HepG2 (cell line): ENCODE results near the gene MARCO. TPM values are rescaled to one million over a fixed set of nuclear protein-coding genes. Genes with fewer than 3 reads are reported as not detected.

Source experiments
- ATAC-seq: fragments of 200-7000 bp; cut with Tn5 transposase; 3 replicates; pipeline ENCODE4 v1.9.1; 2020; ENCODE audit warnings: mild to moderate bottlenecking, moderate library complexity
- BruUV-seq: library from RNA; stranded (reverse); fragments of 400-500 nt; replicated peaks from 2 replicates; lab custom pipeline; 2021; lab: Mats Ljungman, UMichigan
- CTCF ChIA-PET: fragments of 300-600 bp; formaldehyde crosslinking; extraction: SDS; loops from one replicate; lab custom pipeline; 2021; ENCODE audit warnings: low total read pairs, inconsistent platforms, low intra/inter-chr PET ratio; lab: Yijun Ruan, JAX
- POLR2A ChIA-PET: fragments of 350-600 bp; sonication (Branson Sonifier 250); formaldehyde crosslinking; loops from one replicate; lab custom pipeline; 2020; ENCODE audit warnings: antibody characterized with exemption, inconsistent platforms; lab: Yijun Ruan, JAX
- DNase-seq: peaks from one replicate; pipeline ENCODE4 v3.0.0-alpha.2; 2015; ENCODE audit warnings: low spot score
- FAIRE-seq: peaks from 3 replicates; lab custom pipeline; 2011; peaks lifted over from hg19 to GRCh38; lab: Jason Lieb, UNC
- H2AFZ ChIP-seq: one replicate; pipeline ENCODE4 v1.6.1; 2011; ENCODE audit warnings: low read length, inconsistent platforms
- H3K27ac ChIP-seq: fragments of 300-600 bp; 3 replicates; pipeline ENCODE4 v1.8.0; 2011; ENCODE audit warnings: mixed run types, mild to moderate bottlenecking, mixed read lengths, low read length, inconsistent platforms; ENCODE audit not compliant: insufficient read depth; ENCODE audit errors: extremely low read length
- H3K27me3 ChIP-seq, 2 experiments: fragments of 200-600 bp in 1 of 2; 2 replicates in 1 of 2; 3 replicates in 1 of 2; pipeline versions ENCODE4 v1.6.0 to v1.8.0; 2011; ENCODE audit warnings: low read length in 2 of 2, mild to moderate bottlenecking in 2 of 2, moderate library complexity in 2 of 2, inconsistent platforms in 1 of 2; ENCODE audit not compliant: insufficient read depth in 2 of 2, control insufficient read depth in 1 of 2
- H3K36me3 ChIP-seq, 2 experiments: fragments of 200-600 bp in 1 of 2; replicated peaks in 1 of 2; 2 replicates in 1 of 2; 3 replicates in 1 of 2; pipeline versions ENCODE4 v1.5.1 to v1.8.0; 2011; ENCODE audit warnings: low read length in 2 of 2, inconsistent platforms in 1 of 2; ENCODE audit not compliant: insufficient read depth in 2 of 2, control insufficient read depth in 1 of 2
- H3K4me1 ChIP-seq: 2 replicates; pipeline ENCODE4 v1.5.1; 2012; ENCODE audit warnings: low read length, inconsistent platforms; ENCODE audit not compliant: insufficient read depth
- H3K4me2 ChIP-seq: 2 replicates; pipeline ENCODE4 v1.6.0; 2011; ENCODE audit warnings: low read depth, low read length, inconsistent platforms
- H3K4me3 ChIP-seq, 3 experiments: fragments of 200-600 bp in 1 of 3; sonication (generic), shearing (Covaris generic) in 1 of 3; replicated peaks in 1 of 3; 2 replicates each; pipeline ENCODE4 v1.5.1; 2011 to 2016; ENCODE audit warnings: low read length in 3 of 3, inconsistent platforms in 2 of 3, low read depth in 2 of 3, mild to moderate bottlenecking in 2 of 3, control low read depth in 1 of 3, mixed read lengths in 1 of 3; ENCODE audit not compliant: insufficient read depth in 1 of 3
- H3K79me2 ChIP-seq: one replicate; pipeline ENCODE4 v1.6.1; 2011; ENCODE audit warnings: low read length, inconsistent platforms; ENCODE audit not compliant: insufficient read depth
- H3K9ac ChIP-seq: 2 replicates; pipeline ENCODE4 v1.6.0; 2011; ENCODE audit warnings: mild to moderate bottlenecking, low read depth, low read length, inconsistent platforms; ENCODE audit not compliant: insufficient read depth
- H3K9me3 ChIP-seq: 2 replicates; pipeline ENCODE4 v1.5.1; 2012; ENCODE audit warnings: mild to moderate bottlenecking, low read length
- H4K20me1 ChIP-seq: 2 replicates; pipeline ENCODE4 v1.6.0; 2011; ENCODE audit warnings: inconsistent platforms, mild to moderate bottlenecking, low read length, moderate library complexity; ENCODE audit not compliant: insufficient read depth
- CREB1 ChIP-seq, 2 experiments: fragments of 450-650 bp in 1 of 2; IDR thresholded peaks; 2 replicates each; pipeline ENCODE4 v1.6.1; 2016 to 2017; ENCODE audit warnings: control low read depth in 1 of 2, mild to moderate bottlenecking in 1 of 2, missing compliant biosample characterization in 1 of 2, missing genetic modification characterization in 1 of 2
- MATR3 ChIP-seq: sonication (generic); formaldehyde crosslinking; IDR thresholded peaks from 2 replicates; pipeline ENCODE4 v1.4.0; 2020; ENCODE audit warnings: missing genetic modification reagents
- MBNL3 ChIP-seq: fragments of 250-450 bp; sonication (Bioruptor Pico); conservative IDR thresholded peaks from 2 replicates; pipeline ENCODE4 v1.8.0; 2022; ENCODE audit warnings: mild to moderate bottlenecking, inconsistent platforms
- MTA3 ChIP-seq: sonication (generic); formaldehyde crosslinking; IDR thresholded peaks from 2 replicates; pipeline ENCODE4 v1.4.0; 2020; ENCODE audit warnings: missing genetic modification reagents
- SP140L ChIP-seq: sonication (generic); formaldehyde crosslinking; IDR thresholded peaks from 2 replicates; pipeline ENCODE4 v1.4.0; 2020; ENCODE audit warnings: missing genetic modification reagents, borderline replicate concordance
- SPEN ChIP-seq: sonication (generic); formaldehyde crosslinking; IDR thresholded peaks from 2 replicates; pipeline ENCODE4 v1.5.1; 2020; ENCODE audit warnings: low read depth, mild to moderate bottlenecking, missing genetic modification reagents
- SRSF1 ChIP-seq: fragments of 200-400 bp; formaldehyde crosslinking; optimal IDR thresholded peaks from 2 replicates; pipeline ENCODE3; 2017; ENCODE audit warnings: mild to moderate bottlenecking, low read depth, low read length, moderate library complexity
- THAP11 ChIP-seq: IDR thresholded peaks from 2 replicates; pipeline ENCODE4 v1.6.1; 2016; ENCODE audit warnings: missing biosample characterization, missing genetic modification reagents
- ZNF274 ChIP-seq: sonication (generic); formaldehyde crosslinking; IDR thresholded peaks from 2 replicates; pipeline ENCODE4 v1.5.1; 2020; ENCODE audit warnings: mild to moderate bottlenecking, missing genetic modification reagents
- ZNF3 ChIP-seq: IDR thresholded peaks from 2 replicates; pipeline ENCODE4 v1.7.0; 2017; ENCODE audit warnings: inconsistent platforms
- ZNF430 ChIP-seq: sonication (generic); formaldehyde crosslinking; IDR thresholded peaks from 2 replicates; pipeline ENCODE4 v1.9.0; 2021; ENCODE audit warnings: mild to moderate bottlenecking, missing genetic modification reagents
- ZNF530 ChIP-seq: sonication (generic); formaldehyde crosslinking; IDR thresholded peaks from 2 replicates; pipeline ENCODE4 v1.5.0; 2020; ENCODE audit warnings: low read depth, mild to moderate bottlenecking, missing genetic modification reagents
- ZNF788 ChIP-seq: sonication (generic); formaldehyde crosslinking; IDR thresholded peaks from 2 replicates; pipeline ENCODE4 v1.5.0; 2020; ENCODE audit warnings: mild to moderate bottlenecking, missing genetic modification reagents, borderline replicate concordance
- ZSCAN22 ChIP-seq: sonication (generic); formaldehyde crosslinking; IDR thresholded peaks from 2 replicates; pipeline ENCODE4 v1.4.0; 2020; ENCODE audit warnings: mild to moderate bottlenecking, missing genetic modification reagents
- WGBS: methylation state at CpG from one replicate; pipeline ENCODE4 v1.1.6; 2017; ENCODE audit warnings: low lambda C conversion rate; 5-methylcytosine and 5-hydroxymethylcytosine counted together
- in situ Hi-C: cut with HindIII; loops from 2 replicates; pipeline ENCODE4 v1.10.0; 2017; ENCODE audit warnings: low pct_unique_long_range_greater_than_20kb; ENCODE audit not compliant: extremely low pct_ligation_motif_present
- intact Hi-C: fragments of 100-400 bp; cut with micrococcal nuclease; formaldehyde crosslinking; loops from one replicate; pipeline ENCODE4 v1.10.0; 2022; ENCODE audit not compliant: unreplicated experiment
- polyA plus RNA-seq, 8 experiments: library from polyadenylated mRNA; depleted of rRNA in 3 of 8; stranded (reverse) in 7 of 8; unstranded in 1 of 8; fragments of >200 nt; fragmentation: Illumina TruSeq in 4 of 8; extraction: Trizol in 4 of 8; gene quantifications; 2 replicates each; pipeline versions ENCODE4 v1.2.1 to v1.2.3, GENCODE V29; 2011 to 2016; ENCODE audit warnings: low read depth in 4 of 8, missing spikeins in 1 of 8, mixed read lengths in 1 of 8; ENCODE audit not compliant: insufficient read depth in 1 of 8
- total RNA-seq, 5 experiments: library from RNA; depleted of rRNA; stranded (reverse); fragments of >200 nt; fragmentation: Illumina TruSeq; extraction: Trizol; gene quantifications; 2 replicates each; pipeline ENCODE4 v1.2.3, GENCODE V29; 2016; ENCODE audit warnings: low read depth in 1 of 5
- TF ChIP-seq, protein P1 (sequence below): sonication (generic); formaldehyde crosslinking; IDR thresholded peaks from 2 replicates; pipeline ENCODE4 v1.8.0; 2023; ENCODE audit warnings: mild to moderate bottlenecking, missing genetic modification reagents
- TF ChIP-seq, protein P2 (sequence below): sonication (generic); formaldehyde crosslinking; IDR thresholded peaks from 2 replicates; pipeline ENCODE4 v1.5.0; 2020; ENCODE audit warnings: mild to moderate bottlenecking, low read depth, missing genetic modification reagents, borderline replicate concordance
- TF ChIP-seq, protein P3 (sequence below): sonication (generic); formaldehyde crosslinking; IDR thresholded peaks from 2 replicates; pipeline ENCODE4 v1.9.0; 2022; ENCODE audit warnings: missing genetic modification reagents, mild to moderate bottlenecking, borderline replicate concordance
- TF ChIP-seq, protein P4 (sequence below): sonication (generic); formaldehyde crosslinking; IDR thresholded peaks from 2 replicates; pipeline ENCODE4 v1.5.0; 2020; ENCODE audit warnings: missing genetic modification reagents

The MARCO gene
- total and polyA plus RNA-seq, 2 of the 13 experiments (the other 11 are each of a cell fraction or from before 2014, with no cell fraction given): not detected

DNA sequence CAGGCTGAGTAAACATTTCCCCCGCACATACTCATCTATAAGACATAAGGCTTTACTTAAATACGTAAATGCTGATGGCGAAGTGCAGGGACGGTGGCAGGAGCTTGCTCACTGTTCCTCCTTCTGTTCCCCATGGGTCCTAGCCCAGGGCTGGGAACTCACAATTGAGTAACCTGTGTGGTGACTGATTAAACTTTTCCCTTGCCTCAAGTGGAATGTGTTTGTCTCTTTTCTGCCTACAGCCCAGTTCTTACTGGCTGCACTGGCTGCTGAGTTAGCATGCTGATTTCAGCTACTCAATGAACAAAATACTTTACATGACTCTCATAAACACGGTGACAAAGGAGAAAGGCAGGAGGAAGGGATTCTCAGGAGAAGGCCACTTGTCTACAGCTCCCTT is 87.3 kb downstream of the MARCO start:
- H2AFZ ChIP-seq: no peak overlapping the region
- H3K4me2 ChIP-seq: no peak overlapping the region
- no peak overlapping the region for H3K27ac ChIP-seq
- ATAC-seq: no peak
- H3K27me3 ChIP-seq: peaks cover 0 to 4% of the 10 kb centered on the region in 2 experiments; a peak in 1 of 5 replicates
- intact Hi-C loops: loop anchor here (2.0 to 5.0 kb wide), 3 partner anchors 146 to 283 kb away; no protein-coding TSS in a partner anchor
- in situ Hi-C loops: no loop called here
- whole genome bisulfite sequencing: 33% methylated on average over 5 of the region's 5 CpGs
- no peak for DNase-seq
- no peak for FAIRE-seq
- no peaks in the 10 kb centered on the region for H3K79me2 ChIP-seq
- ChIA-PET POLR2A (no interaction called here), CTCF (interaction anchor here (0.7 to 1.3 kb wide), 2 partner anchors 236 to 282 kb away, joined by 3 read pairs; no protein-coding TSS in a partner anchor)
- TF ChIP-seq, protein P1, sequence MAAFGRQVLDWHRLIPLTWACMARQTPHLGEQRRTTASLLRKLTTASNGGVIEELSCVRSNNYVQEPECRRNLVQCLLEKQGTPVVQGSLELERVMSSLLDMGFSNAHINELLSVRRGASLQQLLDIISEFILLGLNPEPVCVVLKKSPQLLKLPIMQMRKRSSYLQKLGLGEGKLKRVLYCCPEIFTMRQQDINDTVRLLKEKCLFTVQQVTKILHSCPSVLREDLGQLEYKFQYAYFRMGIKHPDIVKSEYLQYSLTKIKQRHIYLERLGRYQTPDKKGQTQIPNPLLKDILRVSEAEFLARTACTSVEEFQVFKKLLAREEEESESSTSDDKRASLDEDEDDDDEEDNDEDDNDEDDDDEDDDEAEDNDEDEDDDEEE: no peak
- no peak for TF ChIP-seq CREB1 (IDR thresholded peaks at IDR 0.05)
- TF ChIP-seq CREB1 (CRISPR knock-in tag; IDR thresholded peaks at IDR 0.05): no peak
- no peak for TF ChIP-seq ZNF788
- TF ChIP-seq ZNF530 (CRISPR knock-in tag): no peak
- TF ChIP-seq SP140L: no peak
- TF ChIP-seq THAP11: no peak
- TF ChIP-seq MBNL3 (CRISPR knock-in tag): no peak
- no peak for TF ChIP-seq MTA3 (CRISPR knock-in tag)
- no peak for TF ChIP-seq SRSF1
- TF ChIP-seq, protein P2, sequence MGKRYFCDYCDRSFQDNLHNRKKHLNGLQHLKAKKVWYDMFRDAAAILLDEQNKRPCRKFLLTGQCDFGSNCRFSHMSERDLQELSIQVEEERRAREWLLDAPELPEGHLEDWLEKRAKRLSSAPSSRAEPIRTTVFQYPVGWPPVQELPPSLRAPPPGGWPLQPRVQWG (CRISPR knock-in tag): no peak
- no peak for TF ChIP-seq ZNF430 (CRISPR knock-in tag)
- TF ChIP-seq MATR3 (CRISPR knock-in tag): no peak
- TF ChIP-seq, protein P3, sequence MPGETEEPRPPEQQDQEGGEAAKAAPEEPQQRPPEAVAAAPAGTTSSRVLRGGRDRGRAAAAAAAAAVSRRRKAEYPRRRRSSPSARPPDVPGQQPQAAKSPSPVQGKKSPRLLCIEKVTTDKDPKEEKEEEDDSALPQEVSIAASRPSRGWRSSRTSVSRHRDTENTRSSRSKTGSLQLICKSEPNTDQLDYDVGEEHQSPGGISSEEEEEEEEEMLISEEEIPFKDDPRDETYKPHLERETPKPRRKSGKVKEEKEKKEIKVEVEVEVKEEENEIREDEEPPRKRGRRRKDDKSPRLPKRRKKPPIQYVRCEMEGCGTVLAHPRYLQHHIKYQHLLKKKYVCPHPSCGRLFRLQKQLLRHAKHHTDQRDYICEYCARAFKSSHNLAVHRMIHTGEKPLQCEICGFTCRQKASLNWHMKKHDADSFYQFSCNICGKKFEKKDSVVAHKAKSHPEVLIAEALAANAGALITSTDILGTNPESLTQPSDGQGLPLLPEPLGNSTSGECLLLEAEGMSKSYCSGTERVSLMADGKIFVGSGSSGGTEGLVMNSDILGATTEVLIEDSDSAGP (CRISPR knock-in tag): no peak
- TF ChIP-seq SPEN (CRISPR knock-in tag): no peak
- no peak for TF ChIP-seq ZSCAN22 (CRISPR knock-in tag)
- TF ChIP-seq ZNF3 (CRISPR knock-in tag): no peak
- TF ChIP-seq, protein P4, sequence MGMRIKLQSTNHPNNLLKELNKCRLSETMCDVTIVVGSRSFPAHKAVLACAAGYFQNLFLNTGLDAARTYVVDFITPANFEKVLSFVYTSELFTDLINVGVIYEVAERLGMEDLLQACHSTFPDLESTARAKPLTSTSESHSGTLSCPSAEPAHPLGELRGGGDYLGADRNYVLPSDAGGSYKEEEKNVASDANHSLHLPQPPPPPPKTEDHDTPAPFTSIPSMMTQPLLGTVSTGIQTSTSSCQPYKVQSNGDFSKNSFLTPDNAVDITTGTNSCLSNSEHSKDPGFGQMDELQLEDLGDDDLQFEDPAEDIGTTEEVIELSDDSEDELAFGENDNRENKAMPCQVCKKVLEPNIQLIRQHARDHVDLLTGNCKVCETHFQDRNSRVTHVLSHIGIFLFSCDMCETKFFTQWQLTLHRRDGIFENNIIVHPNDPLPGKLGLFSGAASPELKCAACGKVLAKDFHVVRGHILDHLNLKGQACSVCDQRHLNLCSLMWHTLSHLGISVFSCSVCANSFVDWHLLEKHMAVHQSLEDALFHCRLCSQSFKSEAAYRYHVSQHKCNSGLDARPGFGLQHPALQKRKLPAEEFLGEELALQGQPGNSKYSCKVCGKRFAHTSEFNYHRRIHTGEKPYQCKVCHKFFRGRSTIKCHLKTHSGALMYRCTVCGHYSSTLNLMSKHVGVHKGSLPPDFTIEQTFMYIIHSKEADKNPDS (CRISPR knock-in tag): no peak
- no peak for TF ChIP-seq ZNF274 (CRISPR knock-in tag)
- no peaks in the 10 kb centered on the region for H4K20me1 ChIP-seq
- H3K9me3 ChIP-seq: no peaks in the 10 kb centered on the region
- no TSS peak for BruUV-seq
- no peaks in the 10 kb centered on the region for H3K36me3 ChIP-seq
- no peak overlapping the region for H3K9ac ChIP-seq
- H3K4me1 ChIP-seq: no peaks in the 10 kb centered on the region
- H3K4me3 ChIP-seq: no peak overlapping the region
